Upper lobe of left lung (tissue), 4 donors: ENCODE measurements around the gene C19orf25.

Experiments
- EP300 ChIP-seq, 4 donors: sonication (generic); formaldehyde crosslinking; IDR thresholded peaks; one replicate each; pipeline ENCODE4 v1.5.1; 2017; ENCODE audit warnings: antibody characterized with exemption in 4 of 4, control low read depth in 2 of 4
- POLR2A ChIP-seq, 4 donors: fragments of 450-650 bp; IDR thresholded peaks; one replicate each; pipeline ENCODE4 v1.5.1; 2016 to 2017; ENCODE audit warnings: antibody characterized with exemption in 4 of 4, mild to moderate bottlenecking in 2 of 4
- POLR2AphosphoS5 ChIP-seq, 2 donors: sonication (generic); formaldehyde crosslinking; IDR thresholded peaks; one replicate each; pipeline ENCODE4 v1.5.1; 2017; ENCODE audit warnings: antibody characterized with exemption in 2 of 2
- TF ChIP-seq, protein P1 (sequence below), 6 experiments: fragments of 450-650 bp in 4 of 6; fragments of 200-600 bp in 2 of 6; sonication (generic) in 2 of 6; IDR thresholded peaks; one replicate each; pipeline ENCODE4 v1.5.1; 2016 to 2019; ENCODE audit warnings: antibody characterized with exemption in 6 of 6

DNA sequence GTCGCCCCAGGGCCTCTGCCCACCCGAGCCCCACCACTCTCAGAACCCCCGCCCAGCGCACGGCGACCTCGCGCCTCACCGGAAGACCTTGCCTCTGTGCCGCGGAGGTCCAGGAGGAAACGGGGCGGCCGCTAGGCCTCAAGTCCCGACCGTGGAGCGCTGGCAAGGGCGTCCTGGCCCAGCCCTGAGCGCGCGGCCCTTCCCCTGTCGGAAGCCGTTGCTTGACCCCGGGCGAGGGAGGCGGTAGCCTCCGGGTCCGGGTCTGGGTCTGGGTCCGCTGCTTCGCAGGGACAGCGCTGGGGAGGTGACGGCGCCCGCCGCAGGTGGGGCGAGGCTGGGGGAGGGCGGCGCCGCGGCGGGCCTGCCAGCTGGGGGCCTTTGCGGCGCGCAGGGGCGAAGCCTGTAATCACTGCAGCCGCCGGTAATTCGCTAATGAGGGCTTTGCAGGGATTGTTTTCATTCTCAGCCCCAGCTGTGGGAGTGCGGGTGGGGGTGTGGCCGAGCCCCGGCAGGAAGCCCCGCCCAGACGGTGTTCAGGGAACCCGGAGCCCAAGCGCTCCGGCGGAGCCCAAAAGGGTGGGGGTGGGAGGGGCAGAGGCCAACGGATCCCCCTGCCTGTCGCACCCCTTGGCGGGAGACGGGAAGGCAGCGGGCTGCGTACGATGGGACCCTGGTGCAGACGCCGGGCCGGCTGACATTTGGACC is 8.6 kb downstream of the C19orf25 start:
- TF ChIP-seq, protein P1, sequence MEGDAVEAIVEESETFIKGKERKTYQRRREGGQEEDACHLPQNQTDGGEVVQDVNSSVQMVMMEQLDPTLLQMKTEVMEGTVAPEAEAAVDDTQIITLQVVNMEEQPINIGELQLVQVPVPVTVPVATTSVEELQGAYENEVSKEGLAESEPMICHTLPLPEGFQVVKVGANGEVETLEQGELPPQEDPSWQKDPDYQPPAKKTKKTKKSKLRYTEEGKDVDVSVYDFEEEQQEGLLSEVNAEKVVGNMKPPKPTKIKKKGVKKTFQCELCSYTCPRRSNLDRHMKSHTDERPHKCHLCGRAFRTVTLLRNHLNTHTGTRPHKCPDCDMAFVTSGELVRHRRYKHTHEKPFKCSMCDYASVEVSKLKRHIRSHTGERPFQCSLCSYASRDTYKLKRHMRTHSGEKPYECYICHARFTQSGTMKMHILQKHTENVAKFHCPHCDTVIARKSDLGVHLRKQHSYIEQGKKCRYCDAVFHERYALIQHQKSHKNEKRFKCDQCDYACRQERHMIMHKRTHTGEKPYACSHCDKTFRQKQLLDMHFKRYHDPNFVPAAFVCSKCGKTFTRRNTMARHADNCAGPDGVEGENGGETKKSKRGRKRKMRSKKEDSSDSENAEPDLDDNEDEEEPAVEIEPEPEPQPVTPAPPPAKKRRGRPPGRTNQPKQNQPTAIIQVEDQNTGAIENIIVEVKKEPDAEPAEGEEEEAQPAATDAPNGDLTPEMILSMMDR (IDR thresholded peaks at IDR 0.05), result no peak
- TF ChIP-seq EP300 (IDR thresholded peaks at IDR 0.05) (no peak), POLR2A (IDR thresholded peaks at IDR 0.05) (no peak), POLR2AphosphoS5 (IDR thresholded peaks at IDR 0.05) (no peak)
